ENCODE results near the gene QRICH1.

GRCh38 chr3:49005303-49005680 lies 88.6 kb downstream of the QRICH1 start:
- TF ChIP-seq CTCF (IDR thresholded peaks at IDR 0.05), result no peak
- no peak for TF ChIP-seq ZFX (IDR thresholded peaks at IDR 0.05; ENCODE audit: borderline replicate concordance)

All from 22Rv1 (cell line).